ENCODE measurements around the gene KRTAP1-5. TPM values are rescaled to one million over a fixed set of nuclear protein-coding genes. Genes with fewer than 3 reads are reported as not detected.

KRTAP1-5 gene
- total and polyA plus RNA-seq, 2 experiments from 2014 or later: not detected

GRCh38 chr17:41024697-41025096 lies 2.3 kb downstream of the KRTAP1-5 start (continued):
- TF ChIP-seq ZNF462 (CRISPR knock-in tag; IDR thresholded peaks at IDR 0.05) (no peak), ZNF114 (CRISPR knock-in tag; IDR thresholded peaks at IDR 0.05) (no peak), CREB1 (CRISPR knock-in tag; IDR thresholded peaks at IDR 0.05; ENCODE audit: low read depth) (no peak), EZH2 (IDR thresholded peaks at IDR 0.05; ENCODE audit: low read depth, unreplicated experiment) (no peak), CTCF (conservative IDR thresholded peaks at IDR 0.05; ENCODE audit: low read depth in 2 of 2) (no peak), ZNF331 (CRISPR knock-in tag; IDR thresholded peaks at IDR 0.05; ENCODE audit: low read depth) (no peak), STAT1 (IDR thresholded peaks at IDR 0.05; ENCODE audit: unreplicated experiment) (no peak)

GRCh38 chr17:41020336-41020735 lies 6.7 kb downstream of the KRTAP1-5 start:
- Histone ChIP-seq H3K27ac (ENCODE audit: low read depth) (no peak overlapping the region), H2AFZ (no peak overlapping the region), H3K36me3 (ENCODE audit: insufficient read depth) (no peaks in the 10 kb centered on the region), H4K20me1 (replicated peaks; ENCODE audit: insufficient read depth) (no peaks in the 10 kb centered on the region), H3F3A (replicated peaks; ENCODE audit: low read depth) (no peaks in the 10 kb centered on the region), H3K4me3 (no peak overlapping the region), H3K9me2 (ENCODE audit: insufficient read depth) (no peaks in the 10 kb centered on the region), H3K27me3 (ENCODE audit: insufficient read depth) (no peaks in the 10 kb centered on the region), H3K4me1 (ENCODE audit: insufficient read depth) (no peaks in the 10 kb centered on the region), H3K4me2 (no peak overlapping the region), H3K79me2 (replicated peaks; ENCODE audit: insufficient read depth) (no peaks in the 10 kb centered on the region)
- peaks cover 2% of the 10 kb centered on the region for H3K27me3 Mint-ChIP-seq (ENCODE audit: insufficient read depth, low read depth, poor library complexity)
- H3K4me1 Mint-ChIP-seq: no peaks in the 10 kb centered on the region
- no peaks in the 10 kb centered on the region for H3K36me3 Mint-ChIP-seq (ENCODE audit: low read depth)
- DNase-seq (ENCODE audit: low spot score): no peak
- no peaks in the 10 kb centered on the region for H3K9me3 Mint-ChIP-seq
- H3K27ac Mint-ChIP-seq: no peak overlapping the region
- ATAC-seq: no peak
- no peak overlapping the region for H3K4me3 Mint-ChIP-seq
- no peak for TF ChIP-seq CTCF (conservative IDR thresholded peaks at IDR 0.05; ENCODE audit: low read depth in 2 of 2)
- no peak for TF ChIP-seq ETS1 (IDR thresholded peaks at IDR 0.05)
- TF ChIP-seq NANOG (IDR thresholded peaks at IDR 0.05; ENCODE audit: borderline replicate concordance): no peak
- no peak for TF ChIP-seq ZNF114 (CRISPR knock-in tag; IDR thresholded peaks at IDR 0.05)
- no peak for TF ChIP-seq REST (IDR thresholded peaks at IDR 0.05; ENCODE audit: unreplicated experiment)
- TF ChIP-seq ZNF331 (CRISPR knock-in tag; IDR thresholded peaks at IDR 0.05; ENCODE audit: low read depth): no peak

All from GM23338 (cell line).